ENCODE measurements around the gene VIPAS39.

VIPAS39 gene

DNA sequence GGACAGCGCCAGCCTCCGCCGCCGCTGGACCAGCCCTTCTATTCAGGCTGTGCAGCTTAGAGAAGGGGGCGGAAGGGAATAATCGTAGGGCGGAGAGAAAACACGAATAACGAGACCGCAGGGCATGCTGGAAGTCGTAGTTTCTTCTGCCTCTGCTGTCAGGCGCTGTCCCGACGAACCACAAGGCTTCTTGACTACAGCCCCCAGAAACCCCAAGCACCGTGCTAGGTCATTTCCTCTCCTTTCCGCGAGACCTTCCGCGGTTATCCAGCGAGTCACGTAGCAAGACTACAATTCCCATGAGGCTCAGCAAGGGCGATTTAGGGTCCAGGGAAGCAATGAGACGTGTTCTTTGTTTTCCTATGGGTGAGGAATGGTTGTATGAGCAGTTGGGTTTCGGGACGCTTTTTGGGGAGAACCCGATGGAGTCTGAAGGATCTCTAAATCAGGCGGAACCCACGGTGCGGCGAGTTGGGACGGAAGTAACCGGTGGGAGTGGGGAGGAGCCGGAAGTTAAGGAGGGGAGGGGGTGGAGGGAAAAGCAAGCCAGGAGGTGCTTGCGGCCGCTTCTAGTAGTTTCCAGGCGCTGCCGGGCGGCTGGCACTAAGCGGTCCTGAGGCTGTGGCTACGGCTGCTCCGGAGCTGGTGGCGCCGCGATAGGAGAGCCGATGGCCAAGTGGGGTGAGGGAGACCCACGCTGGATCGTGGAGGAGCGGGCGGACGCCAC lies at the start of gene VIPAS39, which contains the start of gene AHSA1:
Gene VIPAS39 (minus strand): TSS at position 80 of the 727 bp plus-strand sequence. CDS start 3,499 bp downstream, outside the sequence.
Gene AHSA1 (plus strand): TSS at position 572 of the 727 bp plus-strand sequence. CDS start 97 bp downstream, at position 669.
- peak; percentile 92 to 95 for DNase-seq (ENCODE audit: low read depth in 2 of 2)

DNA sequence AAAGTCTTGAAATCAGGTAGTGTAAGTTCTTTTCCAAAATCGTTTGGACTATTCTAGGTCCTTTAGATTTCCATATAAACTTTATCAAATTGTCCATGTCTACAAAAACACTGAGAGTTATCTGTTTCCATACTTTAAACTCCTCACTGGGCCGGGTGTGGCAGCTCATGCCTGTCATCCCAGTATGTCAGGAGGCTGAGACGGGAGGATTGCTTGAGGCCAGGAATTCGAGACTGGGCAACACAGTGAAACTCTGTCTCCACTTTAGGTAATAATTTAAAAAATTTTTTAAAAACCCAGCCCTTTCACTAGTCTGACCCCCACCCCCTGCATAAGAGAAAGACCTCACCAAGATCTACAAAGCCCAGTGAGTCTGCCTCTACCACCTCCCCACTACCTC lies 47.6 kb upstream of the VIPAS39 start:
- DNase-seq (ENCODE audit: low read depth in 2 of 2): no peak

DNA sequence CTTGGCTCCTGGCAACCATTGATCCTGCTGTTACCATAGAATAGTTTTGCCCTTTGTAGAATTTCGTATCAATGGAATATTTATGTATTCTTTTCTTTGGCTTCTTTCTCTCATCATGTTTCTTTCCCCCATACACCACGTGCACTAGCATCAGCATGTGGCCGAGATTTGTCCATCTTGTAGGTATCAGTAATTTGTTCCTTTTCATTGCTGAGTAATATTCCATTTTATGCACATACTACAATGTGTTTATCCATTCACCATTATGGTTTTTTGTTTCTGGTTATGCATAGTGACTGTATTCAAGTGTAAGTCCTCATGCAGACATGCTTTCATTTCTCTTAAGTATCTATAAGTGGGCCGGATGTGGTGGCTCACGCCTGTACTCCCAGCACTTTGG lies 45.7 kb upstream of the VIPAS39 start:
- DNase-seq (ENCODE audit: low read depth in 2 of 2): no peak

DNA sequence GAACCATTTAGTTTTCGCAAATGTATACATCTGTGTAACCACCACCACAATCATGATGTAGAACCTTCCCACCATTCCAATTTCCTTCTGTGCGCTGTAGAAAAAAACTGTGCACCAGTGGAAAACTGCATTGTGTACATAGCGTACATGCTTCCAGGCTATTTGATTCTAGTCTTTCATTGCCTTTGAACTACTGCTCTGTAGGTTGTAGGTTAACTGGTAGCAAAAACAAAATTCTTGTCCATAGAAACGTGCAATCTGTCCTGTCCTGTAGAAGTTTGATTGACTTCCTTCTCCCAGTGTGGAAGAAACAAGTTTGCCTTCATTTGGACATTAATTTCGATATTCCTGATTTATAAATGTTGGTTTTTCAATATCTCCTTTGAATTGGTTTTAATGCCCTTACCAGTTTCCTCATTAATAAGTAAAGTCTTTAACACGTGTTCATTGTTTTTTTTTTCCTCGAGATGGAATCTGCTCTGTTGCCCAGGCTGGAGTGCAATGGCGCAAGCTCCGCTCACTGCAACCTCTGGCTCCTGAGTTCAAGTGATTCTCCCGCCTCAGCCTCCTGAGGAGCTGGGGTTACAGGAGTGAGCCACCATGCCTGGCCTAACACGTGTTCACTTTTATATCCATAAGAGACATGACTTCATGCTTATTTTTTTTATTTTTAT lies 44.8 kb upstream of the VIPAS39 start:
- no peak for DNase-seq (ENCODE audit: low read depth in 2 of 2)

DNA sequence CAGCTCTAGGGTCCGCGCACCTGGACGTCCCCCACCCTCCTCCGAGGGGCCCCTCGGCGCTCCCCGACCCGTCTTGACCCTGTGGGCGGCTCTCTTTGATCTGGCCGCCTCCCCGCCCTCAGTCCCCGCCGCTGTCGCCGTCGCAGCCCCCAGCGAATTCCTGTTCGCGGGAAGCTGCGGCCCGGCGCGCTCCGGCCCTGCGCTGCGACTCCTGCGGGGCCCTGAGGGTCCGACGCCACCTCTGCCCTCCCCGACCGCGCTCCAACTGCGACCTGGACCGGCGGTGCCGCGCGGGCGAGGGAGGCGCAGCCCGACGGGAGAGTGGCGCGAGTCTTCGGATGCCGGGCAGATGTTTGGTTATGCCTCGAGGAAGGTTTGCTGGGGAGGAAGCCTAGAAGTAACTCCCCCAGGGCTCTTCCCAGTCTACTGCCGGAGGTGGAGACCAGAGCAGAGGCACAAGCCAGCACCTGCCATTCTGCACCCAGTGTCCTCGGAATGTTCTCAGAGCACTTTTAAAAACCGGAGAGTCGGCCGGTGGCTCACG lies 41.7 kb upstream of the VIPAS39 start:
- no peak for DNase-seq (ENCODE audit: low read depth in 2 of 2)

DNA sequence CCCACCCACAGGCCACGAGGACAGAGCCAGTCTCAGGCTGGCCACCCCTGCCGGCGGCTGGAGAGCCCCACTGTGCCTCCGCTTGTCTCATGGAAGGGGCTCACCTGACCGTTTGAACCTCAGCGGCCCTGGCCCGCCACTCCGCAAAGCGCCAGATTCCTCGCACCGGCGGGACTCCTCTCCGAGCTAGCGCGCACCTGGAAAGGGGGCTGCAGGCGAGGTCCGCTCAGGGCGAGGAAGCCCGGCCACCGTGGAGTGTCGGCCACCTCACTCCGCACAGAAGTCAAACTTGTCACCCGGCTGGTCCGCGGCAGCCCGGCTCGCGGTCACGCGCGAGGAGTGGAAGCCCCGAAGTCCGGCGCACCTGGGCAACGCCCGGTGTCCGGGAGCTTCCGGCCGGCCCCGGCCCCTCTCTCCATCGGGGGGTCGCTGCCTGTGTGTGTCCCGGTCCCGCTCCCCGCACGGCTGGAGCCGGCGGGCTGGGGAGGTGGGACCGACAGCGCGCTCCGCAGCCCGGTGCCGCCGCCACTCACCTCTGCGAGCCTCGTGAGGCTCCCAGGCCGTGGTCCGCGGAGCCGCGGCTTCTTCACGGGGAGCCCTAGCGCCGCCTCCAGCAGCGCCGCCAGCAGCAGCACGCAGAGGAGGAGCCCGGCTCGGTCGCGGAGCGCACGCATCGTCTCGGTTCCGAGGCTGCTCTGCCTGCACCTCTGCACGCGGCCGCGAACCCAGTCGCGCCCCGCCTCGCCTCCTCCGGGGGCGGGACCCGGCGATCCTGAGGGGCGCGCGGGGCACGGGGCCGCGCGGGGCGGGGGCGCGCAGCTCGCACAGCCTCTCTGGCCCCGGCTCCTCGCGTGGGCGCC lies 40.9 kb upstream of the VIPAS39 start, which contains the start of gene ISM2:
Gene ISM2 (minus strand): TSS at position 697 of the 860 bp plus-strand sequence. CDS start 23 bp downstream, at position 674.
- DNase-seq (ENCODE audit: low read depth in 2 of 2): peak; percentile 4 to 41

DNA sequence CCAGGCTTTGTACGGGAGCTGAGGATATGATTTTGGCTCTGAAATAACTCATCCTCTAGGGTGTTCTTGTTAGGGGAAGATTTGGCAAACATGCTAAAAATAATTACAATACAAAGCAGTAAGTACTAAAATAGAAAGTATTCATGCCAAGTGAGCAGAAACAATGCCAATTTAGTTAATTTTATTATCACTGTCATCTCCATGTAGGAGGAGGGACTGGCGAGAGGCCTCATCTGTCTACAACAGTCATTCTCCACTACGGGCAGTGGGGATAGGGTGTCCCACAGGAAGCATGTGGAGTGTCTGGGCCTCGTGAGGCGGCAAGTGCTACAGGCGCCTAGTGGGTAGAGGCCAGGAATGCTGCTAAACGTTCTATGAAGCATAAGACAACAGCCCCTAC lies 37.9 kb upstream of the VIPAS39 start:
- DNase-seq (ENCODE audit: low read depth in 2 of 2): no peak

DNA sequence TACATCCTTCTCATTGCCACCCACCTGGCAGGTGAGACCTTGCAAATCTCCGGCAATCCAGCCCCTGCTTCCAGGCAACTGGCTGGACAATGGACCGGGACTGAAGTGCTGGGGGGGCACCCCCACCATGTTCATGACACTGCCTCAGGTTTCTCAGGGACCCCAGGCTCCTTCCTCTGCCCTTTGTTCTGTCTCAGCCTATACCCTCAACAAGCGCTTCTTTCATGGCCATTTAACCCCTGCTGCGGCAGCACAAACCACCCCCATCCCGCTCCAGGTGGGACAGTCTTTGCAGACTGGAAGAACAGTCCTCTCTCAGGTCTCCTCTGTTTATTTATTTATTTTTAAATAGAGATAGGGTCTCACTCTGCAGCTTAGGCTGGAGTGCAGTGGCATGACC lies 33.7 kb upstream of the VIPAS39 start:
- DNase-seq (ENCODE audit: low read depth in 2 of 2): no peak

DNA sequence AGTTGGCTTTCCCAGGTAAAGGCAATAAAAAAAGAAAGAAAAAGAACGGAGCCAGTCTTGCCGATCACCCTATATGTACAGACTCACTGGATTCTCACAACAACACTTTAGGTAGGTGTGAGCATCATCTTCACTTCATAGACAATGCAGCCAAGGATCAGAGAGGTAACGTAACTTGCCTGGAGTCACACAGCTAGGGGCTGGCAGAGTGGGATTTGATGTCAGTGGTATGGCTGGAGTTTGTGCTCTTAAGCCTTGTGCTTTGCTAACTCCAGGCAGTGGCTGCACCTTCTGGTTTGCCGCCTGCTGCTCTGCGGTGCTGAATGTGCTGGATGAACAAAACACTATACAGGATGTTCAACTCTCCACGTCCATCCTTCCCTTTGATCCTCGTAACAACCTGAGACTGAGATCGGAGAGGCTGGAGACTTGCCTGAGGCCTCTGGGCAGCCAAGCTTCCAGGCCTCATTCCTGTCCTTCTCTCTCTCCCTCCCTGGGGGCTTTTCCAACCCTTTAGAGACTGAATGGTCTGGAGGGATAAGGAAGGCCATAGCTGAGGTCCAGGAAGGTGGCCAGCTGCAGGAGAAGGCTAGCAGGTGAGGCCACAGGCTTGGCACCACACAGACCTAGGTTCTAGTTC lies 33.1 kb upstream of the VIPAS39 start:
- DNase-seq (ENCODE audit: low read depth in 2 of 2): no peak

DNA sequence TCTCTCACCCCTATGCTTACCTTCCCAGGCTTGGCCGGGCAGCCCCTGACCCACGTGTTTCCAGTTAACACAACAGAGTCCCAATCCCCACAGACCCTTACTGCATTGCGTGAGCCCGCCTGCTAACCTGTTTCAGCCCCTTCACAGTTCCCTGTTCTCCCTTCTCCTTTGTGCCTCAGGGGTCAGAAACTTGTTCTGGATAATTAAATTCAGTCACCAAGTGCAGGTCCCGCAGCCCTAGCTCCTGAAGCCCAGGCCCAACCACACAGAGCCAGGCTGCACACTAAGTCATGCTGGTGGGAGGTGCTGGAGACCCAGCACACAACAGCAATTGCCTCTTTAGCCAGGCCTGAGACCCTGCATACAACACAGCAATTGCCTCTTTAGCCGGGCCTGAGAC lies 31.6 kb upstream of the VIPAS39 start:
- no peak for DNase-seq (ENCODE audit: low read depth in 2 of 2)

DNA sequence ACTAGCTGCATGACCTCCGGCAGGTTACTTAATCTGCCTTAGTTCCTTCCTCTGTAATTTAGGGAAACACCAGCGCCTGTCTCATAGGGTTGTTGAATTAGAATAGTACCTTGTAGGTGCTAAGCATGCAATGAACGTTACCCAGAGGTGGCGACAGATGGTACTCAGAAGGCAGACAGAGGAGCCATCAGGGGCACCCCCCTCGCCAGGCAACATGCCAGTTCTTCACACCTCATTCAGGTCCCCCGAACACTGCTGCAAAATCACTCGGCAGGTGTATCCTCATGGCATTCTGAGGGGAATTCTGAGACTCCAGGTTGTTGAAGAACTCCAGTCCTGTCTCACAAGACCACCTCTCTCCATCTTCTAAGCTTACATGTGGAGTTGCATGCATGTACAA lies 31.2 kb upstream of the VIPAS39 start:
- no peak for DNase-seq (ENCODE audit: low read depth in 2 of 2)

DNA sequence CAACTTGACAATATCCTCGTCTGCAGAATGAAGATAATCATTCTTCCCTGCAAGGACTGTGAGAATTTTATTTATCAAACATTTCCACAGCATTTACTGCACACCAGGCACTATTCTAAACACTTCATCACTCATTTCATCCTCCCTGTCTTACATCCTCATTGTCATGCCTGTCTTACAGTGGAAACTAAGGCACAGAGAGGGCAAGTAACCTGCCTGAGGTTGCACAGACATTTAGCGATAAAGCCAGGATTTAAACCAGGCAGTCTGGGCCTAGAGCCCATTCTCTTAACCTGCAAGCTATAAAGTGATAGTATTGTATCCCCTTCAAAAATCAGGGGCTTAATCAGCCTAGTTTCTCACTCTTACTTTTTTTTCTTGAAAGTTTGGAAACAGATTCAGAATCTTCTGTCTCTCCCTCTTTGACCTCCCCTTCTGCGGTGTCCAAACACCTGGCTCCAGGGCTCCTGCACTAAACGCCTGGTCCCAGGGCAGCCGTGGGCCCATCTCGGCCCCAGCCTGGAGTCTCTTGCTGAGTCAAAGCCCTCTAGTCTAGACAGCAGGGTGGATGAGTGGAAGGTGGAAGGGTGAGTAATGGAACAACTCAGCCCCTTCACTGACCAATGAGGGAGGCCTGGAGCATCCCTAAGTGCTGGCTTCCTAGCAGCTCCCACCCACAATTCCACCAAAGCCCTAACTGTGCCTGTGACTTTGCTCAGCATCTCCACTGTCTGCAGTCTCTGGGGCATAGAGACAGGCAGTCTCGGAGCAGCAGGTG lies 28.7 kb upstream of the VIPAS39 start:
- DNase-seq (ENCODE audit: low read depth in 2 of 2): no peak

DNA sequence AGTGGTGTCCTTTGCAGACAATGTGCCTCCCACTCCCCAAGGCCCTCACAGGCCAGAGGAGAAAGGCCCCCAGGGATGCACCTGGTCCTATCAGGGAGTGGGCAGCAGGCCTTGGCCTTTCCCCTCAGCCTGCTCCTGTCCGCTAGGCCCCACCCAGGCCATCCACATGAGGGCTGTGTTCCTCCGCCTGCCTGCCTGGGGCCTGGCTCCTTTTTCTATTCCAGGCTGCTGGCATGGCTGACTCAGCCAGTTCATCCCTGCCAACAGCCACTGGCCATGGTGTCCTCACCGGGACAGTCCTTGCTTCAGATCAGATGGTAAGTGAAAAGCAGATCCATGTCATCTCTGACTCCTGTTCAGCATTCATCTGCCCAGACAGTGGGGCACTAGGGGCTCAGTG lies 27.9 kb upstream of the VIPAS39 start:
- DNase-seq (ENCODE audit: low read depth in 2 of 2): no peak

DNA sequence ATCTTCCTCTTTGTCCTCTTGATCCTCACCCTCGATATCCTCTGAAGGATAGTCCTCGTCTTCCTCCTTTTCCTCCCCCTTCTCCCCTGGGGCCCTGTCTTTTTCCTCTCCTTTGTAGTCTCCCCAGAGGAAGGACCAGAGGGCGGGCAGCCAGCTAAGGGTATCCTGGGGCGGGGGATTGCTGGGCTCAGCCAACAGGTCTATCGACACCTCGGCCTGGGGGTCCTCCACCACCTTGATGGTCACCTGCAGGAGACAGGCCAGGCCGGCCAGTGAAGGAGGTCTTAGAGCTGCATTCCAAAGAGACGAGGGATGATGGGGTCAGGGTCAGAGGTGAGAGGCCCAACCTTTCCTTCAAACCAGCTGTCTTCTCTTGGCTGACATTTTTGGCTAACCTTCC lies 25.0 kb upstream of the VIPAS39 start:
- DNase-seq (ENCODE audit: low read depth in 2 of 2): no peak

DNA sequence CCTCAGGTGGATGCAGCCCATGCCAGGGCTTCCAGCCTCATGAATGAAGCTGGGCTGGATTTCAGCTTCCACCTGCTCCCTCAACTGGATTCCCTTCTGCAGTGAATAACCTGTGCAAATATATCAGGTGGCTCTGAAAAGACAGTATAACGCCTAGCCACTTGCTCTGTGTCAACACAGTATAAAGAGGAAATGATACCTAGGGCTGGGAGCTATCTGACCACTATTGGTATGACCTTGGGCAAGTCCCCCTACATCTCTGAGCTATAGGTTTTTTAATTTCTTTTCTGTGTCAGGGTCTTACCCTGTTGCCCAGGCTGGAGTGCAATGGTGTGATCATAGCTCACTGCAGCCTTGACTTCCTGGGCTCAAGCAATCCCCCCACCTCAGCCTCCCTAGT lies 21.4 kb upstream of the VIPAS39 start:
- no peak for DNase-seq (ENCODE audit: low read depth in 2 of 2)

DNA sequence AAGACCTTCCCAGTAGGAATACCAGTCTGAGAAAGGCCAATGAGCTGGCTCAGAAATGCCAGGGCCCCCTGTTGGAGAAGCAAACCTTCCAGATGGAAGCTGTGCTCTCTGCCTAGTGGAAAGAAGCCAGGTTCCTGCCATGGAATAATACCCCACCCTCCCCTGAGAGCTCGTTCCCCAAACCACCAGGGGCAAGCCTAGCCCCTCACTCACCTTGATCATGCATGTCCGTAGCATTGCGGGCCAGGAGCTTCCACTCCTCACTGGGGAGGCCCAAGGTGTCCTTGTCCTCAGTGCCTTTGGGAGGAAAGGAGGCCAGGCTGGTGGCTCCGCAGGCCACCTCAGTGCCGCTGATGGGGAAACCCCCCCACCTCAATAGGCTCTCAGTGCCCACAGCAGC lies 20.6 kb upstream of the VIPAS39 start:
- DNase-seq (ENCODE audit: low read depth in 2 of 2): no peak

DNA sequence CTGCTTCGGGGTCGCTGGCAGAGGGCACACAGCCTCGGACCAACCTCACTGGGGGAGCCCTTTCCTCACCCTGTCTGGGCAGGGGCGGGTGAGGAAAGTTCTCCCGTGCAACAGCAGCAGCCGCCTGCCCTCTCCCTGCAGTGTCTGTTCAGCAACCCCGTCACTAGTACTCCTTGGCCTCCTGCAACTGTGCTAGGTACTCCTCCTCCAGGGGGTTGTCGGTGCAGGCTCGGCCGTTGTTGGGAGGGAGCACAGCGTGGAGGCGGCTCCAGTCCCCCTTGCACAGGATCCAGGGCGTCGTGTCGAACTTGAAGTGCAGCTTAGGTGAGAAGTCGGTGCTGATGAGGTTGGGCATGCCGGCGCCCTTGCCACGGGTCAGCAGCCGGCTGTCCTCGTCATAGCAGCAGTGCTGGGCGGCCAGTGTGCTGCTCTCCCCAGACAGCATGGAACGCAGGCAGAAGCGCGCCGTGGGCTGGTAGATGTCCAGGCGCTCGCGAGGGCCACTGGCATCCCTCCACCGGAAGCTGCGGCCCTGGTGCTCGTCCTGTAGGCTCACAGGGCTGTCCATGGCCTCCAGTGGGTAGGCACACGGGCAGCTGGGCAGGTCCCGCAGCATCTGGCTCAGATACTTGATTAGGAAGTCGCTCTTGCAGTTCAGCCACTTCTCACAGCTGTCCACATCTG lies 18.2 kb upstream of the VIPAS39 start:
- DNase-seq (ENCODE audit: low read depth in 2 of 2): no peak

DNA sequence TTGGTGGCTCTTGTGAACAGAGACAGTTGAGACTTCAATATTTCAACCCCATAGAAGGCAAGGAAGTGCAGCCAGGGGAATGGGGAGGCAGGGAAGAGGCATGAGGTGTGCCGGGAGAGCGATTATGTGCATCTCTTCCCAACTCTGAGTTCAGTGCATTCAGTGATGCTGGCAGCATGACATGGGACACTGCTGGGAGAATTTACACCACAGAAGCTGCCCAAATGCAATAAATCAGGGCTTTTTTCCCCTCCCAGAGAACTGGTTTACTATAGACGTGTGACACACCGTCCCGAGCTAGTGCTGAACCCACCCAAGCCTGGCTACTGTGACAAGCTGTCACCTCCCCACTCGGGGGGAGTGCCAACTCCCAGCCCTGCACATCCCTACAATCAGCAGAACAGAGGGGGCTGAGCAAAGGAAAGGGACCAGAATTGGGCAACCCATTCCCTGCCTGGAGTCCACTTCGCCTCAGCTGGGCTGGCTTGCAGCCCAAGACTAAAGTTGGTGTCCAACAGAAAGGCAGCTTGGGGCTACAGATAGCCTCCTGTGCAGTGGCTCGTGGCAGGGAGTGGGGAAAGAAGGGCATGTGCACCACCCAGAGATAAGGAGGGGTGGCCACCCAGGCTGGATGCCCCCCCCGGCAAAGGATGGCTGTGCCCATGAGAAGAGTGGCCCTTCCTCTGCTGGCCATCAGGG lies 17.2 kb upstream of the VIPAS39 start:
- no peak for DNase-seq (ENCODE audit: low read depth in 2 of 2)

DNA sequence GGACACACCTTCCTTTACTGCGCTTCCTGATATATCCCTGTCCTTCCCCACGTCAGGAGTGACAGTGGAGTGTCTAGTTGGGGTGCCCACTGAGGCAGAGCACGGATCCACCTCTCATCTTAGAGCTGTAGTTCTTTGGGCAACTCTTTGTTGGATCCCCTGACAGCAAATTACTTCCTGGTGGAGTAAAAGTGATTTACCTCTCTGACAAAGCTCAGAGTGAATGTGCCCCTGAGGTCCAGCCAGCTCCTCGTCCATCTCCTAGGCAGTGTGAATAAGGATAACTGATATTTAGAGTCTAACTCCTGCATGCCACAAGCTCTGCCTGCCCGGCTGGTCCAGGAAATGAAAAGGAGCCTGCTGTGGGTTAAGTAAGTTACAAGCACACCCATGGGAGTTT lies 16.5 kb upstream of the VIPAS39 start:
- DNase-seq (ENCODE audit: low read depth in 2 of 2): no peak

Data from stimulated activated CD8-positive, alpha-beta memory T cell treated with anti-CD3 and anti-CD28 coated beads, Interleukin-7, amount 100 ng/mL, for 4 hours (primary cell).